Limb (tissue), 2 donors: ENCODE measurements around the gene SMARCD1.

Experiments used
- DNase-seq, 2 donors: peaks; one replicate each; pipeline ENCODE4 v3.0.0-alpha.2; 2016; ENCODE audit errors: extremely low spot score in 2 of 2

The SMARCD1 gene

DNA sequence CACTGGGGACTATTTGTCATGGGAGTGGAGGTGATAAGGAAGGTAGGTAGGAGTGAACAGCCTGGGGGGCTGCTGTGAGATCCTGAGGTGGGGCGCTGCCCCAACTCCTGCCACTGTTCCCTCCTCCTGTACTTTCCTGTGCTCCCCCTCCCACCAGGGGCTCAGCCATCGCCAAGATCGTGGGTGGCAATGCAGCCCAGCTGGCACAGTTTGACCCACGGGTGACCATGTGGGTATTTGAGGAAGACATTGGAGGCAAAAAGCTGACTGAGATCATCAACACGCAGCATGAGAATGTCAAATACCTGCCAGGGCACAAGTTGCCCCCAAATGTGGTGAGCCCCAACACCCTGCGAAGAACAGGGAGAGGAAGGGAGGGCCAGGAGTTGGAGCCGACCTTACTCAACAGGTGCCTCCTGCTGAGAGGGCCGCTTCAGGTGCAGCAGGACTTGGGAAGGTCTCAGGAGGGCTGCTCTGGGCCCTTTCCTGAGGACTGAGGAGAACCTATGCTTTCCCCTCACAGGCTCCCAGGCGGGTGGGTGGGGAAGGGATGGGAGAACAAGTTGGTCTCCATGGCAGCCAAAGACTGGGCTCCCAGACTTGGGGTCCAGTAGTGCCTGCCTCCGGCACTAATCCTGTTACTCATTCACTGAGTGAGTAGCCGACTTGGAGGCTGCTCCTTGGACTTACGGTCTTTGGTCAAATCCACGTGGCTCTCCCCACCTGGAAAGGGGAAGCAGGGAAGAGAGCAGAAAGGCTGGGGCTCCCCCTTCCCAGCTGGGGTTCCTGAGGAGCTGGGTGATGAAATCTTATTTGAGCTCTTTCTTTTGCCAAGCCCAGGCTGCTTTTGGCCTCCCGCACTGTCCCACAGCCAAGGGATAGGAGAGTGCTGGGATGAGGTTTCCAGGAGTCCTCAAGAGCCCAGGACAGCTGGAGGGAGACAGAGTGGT lies 19.6 kb downstream of the SMARCD1 start:
- no peak for DNase-seq

DNA sequence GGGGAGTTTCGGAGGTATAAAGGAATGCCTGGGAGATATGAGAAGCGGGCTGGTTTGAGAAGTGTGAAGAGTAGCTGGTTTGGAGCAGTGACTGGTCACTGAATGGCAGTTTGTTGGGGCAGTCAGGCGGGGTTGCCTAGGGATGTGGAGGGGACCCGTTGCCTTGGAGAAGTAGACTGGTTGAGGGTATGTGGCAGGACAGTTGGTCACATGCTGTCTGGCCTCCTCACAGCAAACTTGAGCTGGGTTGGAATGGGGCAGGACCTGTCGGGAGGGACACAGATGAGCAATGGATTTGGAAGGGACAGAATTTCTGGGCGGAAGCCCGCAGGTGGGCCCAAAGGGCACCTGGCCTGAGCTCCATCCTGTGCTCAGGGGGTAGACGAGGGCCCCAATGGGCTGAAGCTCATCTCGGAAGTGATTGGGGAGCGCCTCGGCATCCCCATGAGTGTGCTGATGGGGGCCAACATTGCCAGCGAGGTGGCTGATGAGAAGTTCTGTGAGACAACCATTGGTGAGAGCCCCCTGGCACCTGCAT lies 20.8 kb downstream of the SMARCD1 start:
- DNase-seq, result no peak

DNA sequence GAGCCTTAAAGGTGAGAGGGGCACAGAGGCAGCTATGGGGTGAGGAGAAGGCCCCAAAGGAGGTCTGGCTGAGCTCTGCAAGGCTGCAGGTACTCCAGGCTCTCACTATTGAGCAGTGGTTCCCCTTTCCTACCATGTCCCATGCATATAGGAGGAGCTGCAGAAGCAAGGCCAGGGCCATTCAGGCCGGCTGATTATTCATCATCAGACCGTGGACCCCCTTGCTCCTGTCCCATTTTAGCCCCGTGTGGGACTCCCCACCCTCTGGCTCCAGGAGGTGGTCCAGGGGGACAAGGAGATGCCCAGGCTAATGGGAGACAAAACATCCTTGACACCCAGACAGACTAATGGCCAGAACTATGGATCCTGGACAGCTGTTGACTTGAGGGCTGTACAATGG lies 21.8 kb downstream of the SMARCD1 start:
- no peak for DNase-seq

DNA sequence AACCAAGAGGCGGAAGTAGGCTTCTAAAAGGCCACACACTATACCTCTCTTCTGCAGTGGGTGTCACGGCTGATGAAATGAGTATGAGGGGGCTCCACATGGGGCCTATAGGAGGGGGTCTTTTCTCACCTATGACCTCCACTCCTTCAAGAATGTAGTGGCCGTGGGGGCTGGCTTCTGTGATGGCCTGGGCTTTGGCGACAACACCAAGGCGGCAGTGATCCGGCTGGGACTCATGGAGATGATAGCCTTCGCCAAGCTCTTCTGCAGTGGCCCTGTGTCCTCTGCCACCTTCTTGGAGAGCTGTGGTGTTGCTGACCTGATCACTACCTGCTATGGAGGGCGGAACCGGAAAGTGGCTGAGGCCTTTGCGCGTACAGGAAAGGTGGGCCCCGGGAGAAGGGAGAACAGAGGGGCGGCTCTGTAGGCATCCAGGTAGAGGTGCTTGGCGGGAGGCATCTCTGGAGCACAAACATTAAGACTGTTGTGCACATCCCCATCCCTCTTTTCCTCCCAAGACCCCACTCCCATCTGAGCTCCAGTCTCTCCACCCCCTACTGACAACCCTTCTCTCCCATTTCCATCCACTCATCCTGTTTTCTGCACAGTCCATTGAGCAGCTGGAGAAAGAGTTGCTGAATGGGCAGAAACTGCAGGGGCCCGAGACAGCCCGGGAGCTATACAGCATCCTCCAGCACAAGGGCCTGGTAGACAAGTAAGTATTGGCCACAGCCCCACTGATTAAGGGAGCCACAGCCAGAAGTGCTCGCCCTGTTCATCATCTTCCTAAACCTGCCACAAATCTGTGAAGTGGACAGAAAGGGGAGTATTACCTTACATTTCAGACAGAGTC lies 22.5 kb downstream of the SMARCD1 start:
- no peak for DNase-seq

DNA sequence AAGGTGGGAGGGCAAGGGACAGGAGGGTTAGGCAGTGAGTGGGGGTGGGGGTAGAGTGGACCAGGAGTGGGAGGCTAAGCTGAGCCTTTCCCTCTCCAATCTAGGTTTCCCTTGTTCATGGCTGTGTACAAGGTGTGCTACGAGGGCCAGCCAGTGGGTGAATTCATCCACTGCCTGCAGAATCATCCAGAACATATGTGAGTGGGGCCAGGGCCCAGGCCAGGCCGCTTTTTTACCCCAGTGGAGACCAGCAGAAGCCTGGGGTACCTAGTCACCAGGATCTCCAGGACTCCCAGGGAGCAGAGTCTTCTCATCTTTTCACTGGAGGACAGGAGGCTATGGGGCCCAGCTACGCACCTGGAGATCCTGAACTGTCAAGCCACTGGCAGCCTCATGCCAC lies 24.2 kb downstream of the SMARCD1 start:
- no peak for DNase-seq

- DNase-seq, result no peak
Observed at GRCh38 chr12:50110127-50110761, 25.1 kb downstream of the SMARCD1 start.

DNA sequence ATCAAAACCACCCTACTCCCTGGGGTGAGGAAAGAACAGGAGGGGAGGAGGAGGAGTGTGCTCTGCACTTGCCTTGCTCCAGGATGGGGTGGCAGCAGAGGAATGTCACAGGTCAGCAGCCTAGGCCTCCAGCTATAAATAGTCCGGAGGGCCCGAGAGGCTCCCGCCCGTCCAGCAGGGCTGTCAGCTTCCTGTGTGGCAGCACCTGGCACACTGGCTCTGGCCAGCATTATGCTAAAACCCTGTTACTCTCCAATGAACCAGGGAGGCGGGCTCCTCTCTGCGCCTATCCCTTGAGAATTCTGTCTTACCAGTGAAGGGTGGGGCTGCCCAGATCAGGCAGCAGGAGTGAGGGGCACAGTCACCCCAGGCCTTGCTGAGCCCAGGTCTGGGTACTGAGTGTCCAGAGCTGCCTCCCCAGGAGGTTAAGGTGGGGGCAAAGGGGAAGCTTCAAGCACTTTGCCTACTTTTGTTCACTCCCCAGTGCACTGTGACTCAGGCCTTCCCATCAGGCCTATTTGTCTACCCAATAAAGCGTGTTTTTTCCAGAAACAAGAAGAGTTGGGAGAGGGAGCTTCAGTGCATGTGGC lies 25.7 kb downstream of the SMARCD1 start:
- no peak for DNase-seq

- no peak for DNase-seq
Observed at GRCh38 chr12:50111395-50111692, 26.2 kb downstream of the SMARCD1 start.

- DNase-seq, result peak; percentile 99
Observed at GRCh38 chr12:50111693-50112455, 26.7 kb downstream of the SMARCD1 start, which contains the start of gene COX14. TSS of gene COX14 (plus strand) at chr12:50112236. CDS start at chr12:50120044, 7,808 bp downstream.

DNA sequence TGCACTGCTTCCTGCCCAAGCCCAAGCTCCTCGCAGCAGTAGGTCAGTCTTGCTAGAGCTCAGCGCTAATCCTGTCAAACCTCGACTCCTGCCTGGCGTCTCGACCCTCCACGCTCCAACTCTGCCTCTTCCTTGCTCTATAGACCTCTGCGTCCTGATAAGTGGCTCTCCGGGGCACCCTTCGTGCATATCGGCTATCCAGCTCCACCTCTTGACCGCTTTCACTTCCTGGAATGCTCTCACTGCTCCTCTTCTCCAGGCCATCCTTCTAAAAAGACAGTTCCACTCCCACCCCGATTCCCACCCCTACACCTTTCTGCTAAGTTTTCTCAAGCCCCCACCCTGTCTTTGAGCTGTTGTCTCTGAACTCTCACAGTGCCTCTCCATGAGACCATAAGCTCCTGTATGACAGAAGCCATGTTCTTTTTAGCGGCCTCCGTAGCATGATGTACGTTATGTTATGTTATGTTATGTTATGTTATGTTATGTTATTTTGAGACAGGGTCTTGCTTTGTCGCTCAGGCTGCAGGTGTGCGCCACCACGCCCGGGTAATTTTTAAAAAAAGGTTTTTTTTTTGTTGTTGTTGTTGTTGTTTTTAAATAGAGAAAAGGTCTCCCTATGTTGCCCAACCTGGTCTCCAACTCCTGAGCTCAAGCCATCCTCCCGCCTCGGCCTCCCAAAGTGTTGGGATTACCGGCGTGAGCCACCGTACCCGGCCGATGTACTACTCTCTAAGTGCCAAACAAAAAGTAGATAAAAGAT lies 27.5 kb downstream of the SMARCD1 start:
- no peak for DNase-seq

DNA sequence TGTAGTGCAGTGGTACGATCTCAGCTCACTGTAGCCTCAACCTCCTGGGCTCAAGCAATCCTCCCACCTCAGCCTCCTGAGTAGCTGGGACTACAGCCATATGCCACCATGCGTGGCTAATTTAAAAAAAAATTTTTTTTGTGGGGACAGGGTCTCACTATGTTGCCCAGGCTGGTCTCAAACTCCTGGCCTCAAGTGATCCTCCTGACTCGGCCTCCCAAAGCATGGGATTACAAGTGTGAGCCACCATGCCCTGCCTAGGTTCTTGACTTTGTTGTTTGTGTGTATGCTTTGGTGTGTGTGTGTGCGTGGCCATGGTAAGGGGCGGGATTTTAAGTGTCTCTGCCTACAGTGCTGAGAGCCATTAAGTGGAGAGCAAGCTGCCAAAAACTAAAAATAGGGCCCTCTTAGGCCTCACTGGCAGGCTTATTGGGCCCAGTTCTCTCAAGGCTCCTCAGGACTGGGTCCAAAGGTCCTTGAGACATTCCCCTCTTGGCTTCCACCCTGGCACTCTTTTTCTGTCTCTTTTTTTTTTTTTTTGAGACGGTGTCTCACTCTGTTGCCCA lies 32.0 kb downstream of the SMARCD1 start:
- DNase-seq, result no peak

GRCh38 chr12:50119387-50119786 lies 34.2 kb downstream of the SMARCD1 start:
- DNase-seq, result no peak

DNA sequence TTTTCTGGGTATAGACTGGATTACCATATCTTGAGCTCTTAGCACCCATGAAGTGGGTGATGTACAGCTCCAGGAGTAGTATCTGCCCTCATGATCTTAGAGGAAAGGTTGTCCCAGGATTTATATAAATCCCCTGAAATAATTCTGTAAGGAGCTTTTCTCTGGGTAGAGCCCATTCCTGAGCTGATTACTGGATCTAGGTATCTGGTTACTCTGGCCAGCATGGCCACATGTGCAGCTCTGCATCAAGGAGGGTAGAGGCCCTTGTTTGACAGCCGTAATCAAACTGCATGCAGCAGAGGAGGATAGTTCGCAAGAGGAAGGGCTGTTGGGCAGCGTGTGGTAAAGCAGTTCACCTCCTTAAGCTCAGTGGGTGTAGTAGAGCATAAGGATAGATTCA lies 35.4 kb downstream of the SMARCD1 start:
- no peak for DNase-seq

DNA sequence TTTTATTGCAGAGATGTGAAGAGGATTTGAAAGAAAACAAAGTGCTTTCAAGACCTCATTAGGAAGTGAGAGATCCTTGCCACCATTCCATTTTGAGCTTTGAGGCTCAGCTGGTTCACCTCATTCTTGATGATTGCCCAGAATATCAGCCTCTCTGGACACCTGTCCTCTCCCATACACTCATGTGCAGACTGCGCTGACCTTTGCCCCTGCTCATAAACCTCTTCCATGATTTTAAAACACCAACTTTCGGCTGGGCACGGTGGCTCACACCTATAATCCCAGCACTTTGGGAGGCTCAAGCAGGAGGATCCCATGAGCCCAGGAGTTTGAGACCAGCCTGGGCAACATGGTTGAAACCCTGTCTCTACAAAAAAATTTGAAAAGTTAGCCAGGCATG lies 35.8 kb downstream of the SMARCD1 start:
- DNase-seq, result no peak

DNA sequence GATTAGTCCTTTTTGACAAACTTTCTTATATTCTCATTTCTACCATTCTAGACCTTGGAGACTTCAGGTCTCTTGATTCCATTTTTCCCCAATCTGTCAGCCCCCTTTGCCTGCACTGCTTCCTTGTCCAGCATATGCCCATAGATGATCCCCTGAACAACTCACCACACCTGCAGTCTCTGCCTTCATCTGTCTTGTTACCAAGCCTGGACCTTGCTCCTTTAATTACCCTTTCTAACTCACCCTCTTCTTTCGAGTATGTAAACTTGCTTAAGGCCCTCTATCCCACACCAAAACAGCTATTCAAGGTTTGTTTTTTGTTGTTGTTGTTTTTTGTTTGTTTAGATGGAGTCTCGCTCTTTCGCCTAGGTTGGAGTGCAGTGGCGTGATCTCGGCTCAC lies 36.5 kb downstream of the SMARCD1 start:
- DNase-seq, result no peak

GRCh38 chr12:50123203-50123602 lies 38.1 kb downstream of the SMARCD1 start:
- no peak for DNase-seq

DNA sequence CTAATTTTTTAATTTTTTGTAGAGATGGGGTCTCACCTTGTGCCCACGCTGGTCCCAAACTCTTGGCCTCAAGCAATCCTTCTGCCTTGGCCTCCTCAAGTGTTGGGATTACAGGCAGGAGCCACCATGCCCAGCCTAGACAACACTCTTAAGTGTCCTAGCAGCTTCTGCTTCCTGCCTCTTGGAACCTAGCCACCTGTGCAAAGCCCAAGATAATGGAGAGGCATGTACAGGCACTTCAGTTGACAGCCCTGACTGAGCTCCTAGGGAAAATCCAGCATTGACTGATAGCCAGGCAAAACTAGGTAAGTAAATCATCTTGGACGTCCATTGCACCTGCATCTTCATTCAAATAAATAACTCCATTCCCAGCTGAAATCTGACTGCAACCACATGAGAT lies 42.4 kb downstream of the SMARCD1 start:
- no peak for DNase-seq

DNA sequence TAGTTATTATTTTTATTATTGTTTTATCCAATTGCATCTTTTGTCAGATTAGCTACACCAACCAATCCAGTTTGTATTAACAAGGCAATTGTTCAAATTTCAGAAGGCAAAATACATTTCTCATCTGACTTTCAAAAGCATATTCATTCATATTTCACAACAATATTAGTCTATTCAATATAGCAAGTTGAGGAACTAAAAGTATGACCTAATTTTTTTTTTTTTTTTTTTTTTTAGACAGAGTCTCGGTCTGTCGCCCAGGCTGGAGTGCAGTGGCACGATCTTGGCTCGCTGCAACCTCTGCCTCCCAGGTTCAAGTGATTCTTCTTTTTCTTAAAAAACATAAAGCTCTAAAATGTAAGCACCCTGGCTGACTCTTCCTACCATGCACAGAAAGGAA lies 44.1 kb downstream of the SMARCD1 start:
- no peak for DNase-seq

GRCh38 chr12:50132505-50133135 lies 47.5 kb downstream of the SMARCD1 start:
- DNase-seq, result no peak
